ENCODE measurements around the gene CPNE5.

Gene CPNE5

DNA sequence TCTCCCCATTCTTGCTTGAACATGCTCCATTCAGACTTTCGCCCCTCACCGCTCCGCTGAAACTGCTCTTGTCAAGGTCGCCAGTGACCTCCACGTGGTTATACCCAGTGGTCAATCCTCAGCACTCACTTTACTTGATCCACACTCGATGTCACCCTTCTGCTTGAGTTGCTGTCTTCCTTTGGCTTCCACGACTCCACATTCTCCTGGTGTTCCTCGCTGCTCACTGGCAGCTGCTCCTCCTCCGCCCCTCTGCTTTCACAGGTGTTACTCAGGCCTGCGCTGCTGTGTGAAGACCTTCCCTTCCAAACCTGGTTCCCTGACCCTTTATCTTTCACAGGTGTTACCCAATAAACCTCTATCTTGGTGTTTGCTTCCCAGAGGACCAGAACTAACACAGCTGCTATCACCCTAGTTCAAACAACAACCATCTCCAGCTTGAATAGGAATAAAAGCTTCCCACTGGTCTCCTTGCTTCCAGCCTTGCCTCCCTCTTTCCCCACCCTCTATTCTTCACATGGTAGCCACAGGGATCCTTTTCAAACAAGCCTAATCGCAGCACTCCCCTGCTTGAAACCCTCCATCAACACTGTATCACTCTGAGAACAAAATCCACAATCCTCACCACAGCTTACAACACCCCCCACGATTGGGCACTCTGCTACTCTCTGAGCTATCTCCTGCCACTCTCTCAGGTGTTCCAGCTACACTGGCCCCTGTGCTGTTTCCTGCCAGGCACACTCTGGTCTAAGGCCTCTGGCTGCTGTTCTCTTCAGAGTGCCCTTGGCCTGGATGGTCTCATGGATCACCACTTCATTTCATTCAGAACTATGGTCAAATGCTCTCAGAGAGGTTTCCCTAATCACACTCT is 24.7 kb upstream of the CPNE5 start:
- TF ChIP-seq, protein P1, sequence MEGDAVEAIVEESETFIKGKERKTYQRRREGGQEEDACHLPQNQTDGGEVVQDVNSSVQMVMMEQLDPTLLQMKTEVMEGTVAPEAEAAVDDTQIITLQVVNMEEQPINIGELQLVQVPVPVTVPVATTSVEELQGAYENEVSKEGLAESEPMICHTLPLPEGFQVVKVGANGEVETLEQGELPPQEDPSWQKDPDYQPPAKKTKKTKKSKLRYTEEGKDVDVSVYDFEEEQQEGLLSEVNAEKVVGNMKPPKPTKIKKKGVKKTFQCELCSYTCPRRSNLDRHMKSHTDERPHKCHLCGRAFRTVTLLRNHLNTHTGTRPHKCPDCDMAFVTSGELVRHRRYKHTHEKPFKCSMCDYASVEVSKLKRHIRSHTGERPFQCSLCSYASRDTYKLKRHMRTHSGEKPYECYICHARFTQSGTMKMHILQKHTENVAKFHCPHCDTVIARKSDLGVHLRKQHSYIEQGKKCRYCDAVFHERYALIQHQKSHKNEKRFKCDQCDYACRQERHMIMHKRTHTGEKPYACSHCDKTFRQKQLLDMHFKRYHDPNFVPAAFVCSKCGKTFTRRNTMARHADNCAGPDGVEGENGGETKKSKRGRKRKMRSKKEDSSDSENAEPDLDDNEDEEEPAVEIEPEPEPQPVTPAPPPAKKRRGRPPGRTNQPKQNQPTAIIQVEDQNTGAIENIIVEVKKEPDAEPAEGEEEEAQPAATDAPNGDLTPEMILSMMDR (IDR thresholded peaks at IDR 0.05; ENCODE audit: extremely low read depth, missing control alignments), result no peak
- DNase-seq (ENCODE audit: low spot score), result no peak

DNA sequence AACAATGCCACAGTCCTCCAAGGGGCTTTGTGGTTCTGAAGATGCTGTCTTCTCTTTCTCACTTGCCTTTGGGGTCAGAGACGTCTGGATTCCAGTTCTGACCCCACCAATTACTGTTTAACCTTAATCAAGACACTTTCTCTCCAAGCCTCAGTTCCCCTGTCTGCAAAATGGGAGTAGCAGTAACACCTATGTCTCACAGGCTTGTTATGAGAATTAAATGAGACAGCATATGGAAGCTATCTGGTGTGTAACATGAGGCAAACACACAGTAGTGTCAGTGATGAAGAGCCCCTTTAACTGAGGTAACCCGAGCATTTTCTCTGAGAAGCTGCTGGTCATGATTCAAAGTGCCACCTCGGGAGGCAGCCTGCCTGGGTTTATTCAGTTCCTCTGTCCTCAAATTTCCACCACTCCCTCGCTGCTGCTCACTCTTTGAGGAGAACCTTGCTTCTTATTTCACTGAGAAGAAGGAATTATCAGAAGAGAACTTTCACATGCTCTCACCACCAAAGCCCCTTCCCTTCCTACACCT is 23.7 kb upstream of the CPNE5 start:
- no peak for DNase-seq (ENCODE audit: low spot score)
- TF ChIP-seq, protein P1 (IDR thresholded peaks at IDR 0.05; ENCODE audit: extremely low read depth, missing control alignments), result no peak

DNA sequence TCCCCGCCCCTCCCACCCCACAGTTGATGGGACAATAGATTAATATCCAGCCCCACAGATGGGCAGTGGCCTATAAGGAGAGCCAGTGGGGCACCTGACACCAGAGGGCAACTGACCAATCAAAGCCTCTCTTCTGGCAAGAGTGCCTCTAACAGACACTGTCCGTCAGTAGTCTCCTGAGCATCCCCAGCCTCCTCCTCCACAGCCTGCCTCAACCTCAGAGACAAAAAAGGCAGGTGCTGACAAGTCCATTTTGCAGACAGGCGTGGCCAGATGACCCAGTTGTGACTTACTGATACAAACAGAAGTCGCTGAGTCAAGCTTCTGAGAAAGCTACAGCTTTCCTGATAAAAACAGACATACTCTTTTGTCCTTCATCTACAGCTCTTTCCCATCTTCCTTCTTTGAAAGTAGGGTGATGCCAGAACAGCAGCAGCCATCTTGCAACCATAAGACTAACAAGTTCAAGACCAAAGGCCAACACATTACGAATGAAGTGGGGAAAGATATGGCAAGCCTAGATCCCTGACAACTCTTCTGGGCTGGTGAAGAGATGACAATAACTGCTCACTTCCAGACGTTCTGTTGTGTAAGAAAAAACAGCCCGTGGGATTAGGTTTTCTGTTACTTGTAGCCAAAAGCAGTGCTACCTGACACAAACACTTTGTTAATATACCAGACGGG is 23.1 kb upstream of the CPNE5 start:
- TF ChIP-seq, protein P1 (IDR thresholded peaks at IDR 0.05; ENCODE audit: extremely low read depth, missing control alignments), result no peak
- DNase-seq (ENCODE audit: low spot score), result no peak

DNA sequence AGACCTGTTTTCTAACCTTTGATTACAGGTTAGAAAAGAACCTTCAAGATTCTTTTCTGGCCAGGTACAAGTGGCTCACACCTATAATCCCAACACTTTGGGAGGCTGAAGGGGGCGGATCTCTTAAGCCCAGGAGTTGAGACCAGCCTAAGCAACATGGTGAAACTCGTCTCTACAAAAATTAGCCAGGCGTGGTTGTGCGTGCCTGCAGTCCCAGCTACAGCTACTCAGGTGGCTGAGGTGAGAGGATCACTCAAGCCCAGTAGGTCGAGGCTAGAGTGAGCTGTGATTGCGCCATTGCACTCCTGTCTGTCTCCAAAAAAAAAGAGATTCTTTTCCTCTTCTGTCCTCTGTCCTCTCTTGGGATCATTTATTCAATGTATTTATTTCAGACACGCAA is 20.9 kb upstream of the CPNE5 start:
- TF ChIP-seq, protein P1 (IDR thresholded peaks at IDR 0.05; ENCODE audit: extremely low read depth, missing control alignments), result no peak

DNA sequence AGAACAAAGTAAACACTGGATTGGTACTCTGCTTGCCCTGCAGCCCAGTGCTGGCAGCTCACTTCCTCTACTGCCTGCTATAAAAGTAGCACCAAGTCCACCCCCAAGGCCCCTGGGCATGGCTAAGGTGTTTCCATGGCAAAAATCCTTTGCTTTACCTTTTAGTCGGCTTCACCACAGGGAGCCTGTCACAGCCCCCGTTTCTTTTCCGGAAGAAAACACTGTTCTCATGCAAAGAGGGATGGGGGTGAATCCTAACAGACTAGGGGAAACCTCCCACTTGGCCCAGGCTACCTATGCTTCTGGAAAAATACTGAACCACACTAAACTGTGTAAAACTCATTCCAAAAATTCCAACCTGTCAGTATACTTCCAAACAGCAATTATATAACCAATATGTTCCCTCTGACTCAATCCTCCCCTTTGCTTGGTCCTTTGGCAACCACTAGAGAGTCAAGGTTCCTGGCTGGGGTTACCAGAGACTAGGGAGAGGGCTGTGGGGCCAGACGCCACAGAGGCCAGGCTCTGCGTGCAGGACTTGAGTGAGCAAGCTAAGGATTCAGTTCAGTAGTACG is 19.2 kb upstream of the CPNE5 start:
- TF ChIP-seq, protein P1 (IDR thresholded peaks at IDR 0.05; ENCODE audit: extremely low read depth, missing control alignments), result no peak
- DNase-seq (ENCODE audit: low spot score), result no peak

More for the DNA sequence above, 20.9 kb upstream of the CPNE5 start:
- no peak for DNase-seq (ENCODE audit: low spot score)

DNA sequence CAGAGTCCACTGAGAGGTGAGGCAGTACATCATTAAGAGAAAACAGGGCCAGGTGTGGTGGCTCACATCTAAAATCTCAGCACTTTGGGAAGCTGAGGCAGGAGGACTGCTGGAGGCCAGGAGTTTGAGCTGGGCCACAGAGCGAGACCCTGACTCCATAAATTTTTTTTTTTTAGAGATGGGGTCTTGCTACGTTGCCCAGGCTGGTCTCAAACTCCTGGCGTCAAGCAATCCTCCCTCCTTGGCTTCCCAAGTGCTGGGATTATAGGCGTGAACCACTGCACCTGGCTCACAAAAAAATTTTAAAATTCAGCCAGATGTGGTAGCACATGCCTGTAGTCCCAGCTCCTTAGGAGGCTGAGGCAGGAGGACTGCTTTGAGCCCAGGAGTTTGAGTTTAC is 18.1 kb upstream of the CPNE5 start:
- no peak for DNase-seq (ENCODE audit: low spot score)
- TF ChIP-seq, protein P1 (IDR thresholded peaks at IDR 0.05; ENCODE audit: extremely low read depth, missing control alignments), result no peak

DNA sequence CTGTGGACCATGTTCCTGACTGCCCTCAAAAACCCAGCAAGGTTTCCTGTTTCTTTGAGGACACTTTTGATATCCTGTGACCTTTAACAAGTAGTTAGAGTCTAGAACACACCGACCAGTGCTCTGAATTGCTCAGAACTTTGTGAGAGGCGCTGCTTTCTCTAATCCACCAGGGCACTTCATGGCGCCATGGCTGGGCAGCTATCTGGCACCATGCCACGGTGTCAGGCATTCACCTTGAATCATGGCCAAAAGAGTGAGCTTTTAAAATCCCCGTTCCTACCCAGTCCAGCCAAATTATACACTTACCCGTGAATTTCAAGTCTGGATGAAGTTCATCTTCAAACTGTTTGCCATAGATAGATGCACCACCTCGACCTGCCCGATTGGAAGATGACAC is 17.0 kb upstream of the CPNE5 start:
- no peak for DNase-seq (ENCODE audit: low spot score)
- TF ChIP-seq, protein P1 (IDR thresholded peaks at IDR 0.05; ENCODE audit: extremely low read depth, missing control alignments), result no peak

All from GM20000 (cell line).